ENCODE results near the gene KCNQ1.

The KCNQ1 gene

DNA sequence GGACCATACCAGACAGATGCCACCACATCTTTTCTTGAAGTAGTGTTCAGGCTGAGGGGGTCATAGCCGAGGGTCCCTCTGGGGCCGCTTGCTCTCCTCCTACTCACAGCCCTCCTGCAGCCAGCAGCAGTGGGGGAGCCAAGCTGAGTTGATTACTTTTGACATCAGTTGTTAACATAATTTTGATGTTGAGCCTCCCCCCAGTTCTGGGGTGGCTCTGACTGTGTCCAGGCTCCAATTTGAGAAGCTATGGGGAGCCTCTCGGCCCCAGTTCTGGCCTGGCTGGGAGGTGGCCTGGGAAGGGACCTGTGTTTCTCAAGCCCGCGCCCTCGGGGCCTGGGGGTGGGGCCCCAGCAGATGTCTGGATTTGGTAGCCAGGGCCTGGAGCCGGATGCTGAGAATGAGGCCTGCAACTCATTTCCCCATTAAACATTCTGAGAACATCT lies 207.0 kb downstream of the KCNQ1 start:
- no peak for ATAC-seq (ENCODE audit: insufficient read depth, low read depth)
- H4K20me1 ChIP-seq (ENCODE audit: insufficient read depth, low read length): no peaks in the 10 kb centered on the region
- H3K9me3 ChIP-seq (ENCODE audit: insufficient read depth, low read length, severe bottlenecking): peaks cover 19% of the 10 kb centered on the region
- H3K4me3 ChIP-seq (ENCODE audit: low read depth in 1 of 2, low read length in 2 of 2): no peak overlapping the region
- H3K4me1 ChIP-seq (ENCODE audit: insufficient read depth, low read length): no peaks in the 10 kb centered on the region
- TF ChIP-seq, protein P1, sequence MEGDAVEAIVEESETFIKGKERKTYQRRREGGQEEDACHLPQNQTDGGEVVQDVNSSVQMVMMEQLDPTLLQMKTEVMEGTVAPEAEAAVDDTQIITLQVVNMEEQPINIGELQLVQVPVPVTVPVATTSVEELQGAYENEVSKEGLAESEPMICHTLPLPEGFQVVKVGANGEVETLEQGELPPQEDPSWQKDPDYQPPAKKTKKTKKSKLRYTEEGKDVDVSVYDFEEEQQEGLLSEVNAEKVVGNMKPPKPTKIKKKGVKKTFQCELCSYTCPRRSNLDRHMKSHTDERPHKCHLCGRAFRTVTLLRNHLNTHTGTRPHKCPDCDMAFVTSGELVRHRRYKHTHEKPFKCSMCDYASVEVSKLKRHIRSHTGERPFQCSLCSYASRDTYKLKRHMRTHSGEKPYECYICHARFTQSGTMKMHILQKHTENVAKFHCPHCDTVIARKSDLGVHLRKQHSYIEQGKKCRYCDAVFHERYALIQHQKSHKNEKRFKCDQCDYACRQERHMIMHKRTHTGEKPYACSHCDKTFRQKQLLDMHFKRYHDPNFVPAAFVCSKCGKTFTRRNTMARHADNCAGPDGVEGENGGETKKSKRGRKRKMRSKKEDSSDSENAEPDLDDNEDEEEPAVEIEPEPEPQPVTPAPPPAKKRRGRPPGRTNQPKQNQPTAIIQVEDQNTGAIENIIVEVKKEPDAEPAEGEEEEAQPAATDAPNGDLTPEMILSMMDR (IDR thresholded peaks at IDR 0.05; ENCODE audit: borderline replicate concordance, extremely low read depth, low read length, poor library complexity, severe bottlenecking): no peak
- TF ChIP-seq EZH2 (IDR thresholded peaks at IDR 0.05; ENCODE audit: borderline replicate concordance, low read depth, low read length, severe bottlenecking): no peak
- no peak overlapping the region for H3K27ac ChIP-seq (ENCODE audit: low read length)
- H3K27me3 ChIP-seq (ENCODE audit: insufficient read depth, low read length, poor library complexity): peaks cover under 1% of the 10 kb centered on the region
- no peak overlapping the region for H2AFZ ChIP-seq (ENCODE audit: low read depth, low read length)
- H3K79me2 ChIP-seq (ENCODE audit: insufficient read depth, low read length): no peaks in the 10 kb centered on the region
- DNase-seq: no peak
- H3K4me2 ChIP-seq (ENCODE audit: insufficient read depth, low read length): no peak overlapping the region
- H3K9ac ChIP-seq (ENCODE audit: low read depth, low read length): no peak overlapping the region
- H3K36me3 ChIP-seq (ENCODE audit: insufficient read depth, low read length): no peaks in the 10 kb centered on the region

DNA sequence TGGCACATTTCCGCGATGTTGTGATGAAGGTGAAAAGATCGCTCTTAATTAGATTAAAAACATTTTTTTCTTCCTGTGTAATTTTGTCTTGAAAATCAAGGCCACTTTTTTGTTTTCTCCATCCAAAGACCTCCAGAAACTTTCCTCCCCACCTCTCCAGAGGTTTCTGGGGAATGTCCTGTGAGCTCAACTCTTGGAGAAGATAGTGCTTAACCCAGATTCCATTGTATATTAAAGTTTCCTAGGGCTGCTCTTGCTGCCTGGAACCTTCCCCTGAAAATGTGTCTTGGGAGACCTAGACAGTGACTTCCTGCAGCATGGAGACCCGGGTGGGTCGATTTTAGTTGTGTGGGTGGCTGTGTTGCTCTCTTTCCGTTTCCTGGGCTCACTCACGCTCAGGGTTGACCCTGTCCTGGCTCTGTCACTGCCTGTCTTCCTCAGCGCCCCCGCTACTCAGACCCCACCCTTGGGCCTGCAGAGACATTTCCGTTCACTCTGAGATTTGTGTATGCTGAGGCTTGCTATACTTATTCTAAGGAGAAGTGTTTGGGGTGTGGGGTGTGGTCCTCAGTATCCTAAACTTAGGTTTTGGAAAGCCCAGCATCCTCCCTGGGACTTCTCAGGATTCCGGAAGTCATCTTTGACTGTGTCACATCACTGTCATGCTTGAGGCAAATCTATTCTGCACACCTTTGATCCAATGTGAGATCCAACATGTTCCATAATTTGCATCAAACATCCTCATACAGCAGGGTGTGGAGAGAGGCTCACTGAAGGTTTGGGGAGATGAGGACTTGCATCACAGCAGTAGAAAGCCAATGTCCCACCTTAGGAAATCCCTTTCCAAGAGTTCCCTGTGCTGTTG lies 207.8 kb downstream of the KCNQ1 start:
- TF ChIP-seq EZH2 (IDR thresholded peaks at IDR 0.05; ENCODE audit: borderline replicate concordance, low read depth, low read length, severe bottlenecking): no peak
- TF ChIP-seq, protein P1 (IDR thresholded peaks at IDR 0.05; ENCODE audit: borderline replicate concordance, extremely low read depth, low read length, poor library complexity, severe bottlenecking): no peak
- Histone ChIP-seq H3K36me3 (ENCODE audit: insufficient read depth, low read length) (no peaks in the 10 kb centered on the region), H3K9ac (ENCODE audit: low read depth, low read length) (no peak overlapping the region), H4K20me1 (ENCODE audit: insufficient read depth, low read length) (no peaks in the 10 kb centered on the region), H3K9me3 (ENCODE audit: insufficient read depth, low read length, severe bottlenecking) (peaks cover 19% of the 10 kb centered on the region), H3K4me3 (ENCODE audit: low read depth in 1 of 2, low read length in 2 of 2) (no peak overlapping the region), H3K27ac (ENCODE audit: low read length) (no peak overlapping the region), H3K4me2 (ENCODE audit: insufficient read depth, low read length) (no peak overlapping the region), H3K4me1 (ENCODE audit: insufficient read depth, low read length) (no peaks in the 10 kb centered on the region), H3K79me2 (ENCODE audit: insufficient read depth, low read length) (no peaks in the 10 kb centered on the region), H3K27me3 (ENCODE audit: insufficient read depth, low read length, poor library complexity) (peaks cover 4% of the 10 kb centered on the region), H2AFZ (ENCODE audit: low read depth, low read length) (no peak overlapping the region)
- ATAC-seq (ENCODE audit: insufficient read depth, low read depth) (no peak), DNase-seq (no peak)

DNA sequence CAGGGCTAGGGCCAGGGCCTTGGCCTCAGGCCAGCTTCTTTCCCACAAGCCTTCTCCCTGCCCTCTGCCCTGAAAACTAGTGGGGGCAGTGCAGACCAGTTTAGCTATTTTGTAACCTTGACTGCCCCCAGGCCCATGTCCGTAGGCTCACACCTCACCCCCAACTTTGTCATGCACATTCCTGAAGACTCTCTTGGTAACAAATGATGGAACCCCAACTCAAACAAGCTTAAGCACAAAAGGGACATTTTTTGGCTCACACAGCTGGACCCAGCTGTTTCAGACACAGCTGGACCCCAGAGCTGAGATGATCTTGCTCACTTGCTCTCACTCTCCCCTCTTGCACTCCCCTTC lies 208.4 kb downstream of the KCNQ1 start:
- Histone ChIP-seq H3K4me1 (ENCODE audit: insufficient read depth, low read length) (no peaks in the 10 kb centered on the region), H3K27me3 (ENCODE audit: insufficient read depth, low read length, poor library complexity) (peaks cover 4% of the 10 kb centered on the region), H2AFZ (ENCODE audit: low read depth, low read length) (no peak overlapping the region), H3K79me2 (ENCODE audit: insufficient read depth, low read length) (no peaks in the 10 kb centered on the region), H3K9ac (ENCODE audit: low read depth, low read length) (no peak overlapping the region), H3K36me3 (ENCODE audit: insufficient read depth, low read length) (no peaks in the 10 kb centered on the region), H3K4me2 (ENCODE audit: insufficient read depth, low read length) (no peak overlapping the region), H4K20me1 (ENCODE audit: insufficient read depth, low read length) (no peaks in the 10 kb centered on the region), H3K27ac (ENCODE audit: low read length) (no peak overlapping the region), H3K9me3 (ENCODE audit: insufficient read depth, low read length, severe bottlenecking) (peaks cover 19% of the 10 kb centered on the region), H3K4me3 (ENCODE audit: low read depth in 1 of 2, low read length in 2 of 2) (no peak overlapping the region)
- TF ChIP-seq, protein P1 (IDR thresholded peaks at IDR 0.05; ENCODE audit: borderline replicate concordance, extremely low read depth, low read length, poor library complexity, severe bottlenecking): no peak
- TF ChIP-seq EZH2 (IDR thresholded peaks at IDR 0.05; ENCODE audit: borderline replicate concordance, low read depth, low read length, severe bottlenecking): no peak
- ATAC-seq (ENCODE audit: insufficient read depth, low read depth) (no peak), DNase-seq (no peak)
